ENCODE measurements around the gene MYO1E. TPM values are rescaled to one million over a fixed set of nuclear protein-coding genes. Genes with fewer than 3 reads are reported as not detected.

The MYO1E gene
- total and polyA plus RNA-seq, 2 of the 8 experiments (the other 6 are each of a cell fraction or from before 2014, with no cell fraction given) = 19.6 to 142 TPM

DNA sequence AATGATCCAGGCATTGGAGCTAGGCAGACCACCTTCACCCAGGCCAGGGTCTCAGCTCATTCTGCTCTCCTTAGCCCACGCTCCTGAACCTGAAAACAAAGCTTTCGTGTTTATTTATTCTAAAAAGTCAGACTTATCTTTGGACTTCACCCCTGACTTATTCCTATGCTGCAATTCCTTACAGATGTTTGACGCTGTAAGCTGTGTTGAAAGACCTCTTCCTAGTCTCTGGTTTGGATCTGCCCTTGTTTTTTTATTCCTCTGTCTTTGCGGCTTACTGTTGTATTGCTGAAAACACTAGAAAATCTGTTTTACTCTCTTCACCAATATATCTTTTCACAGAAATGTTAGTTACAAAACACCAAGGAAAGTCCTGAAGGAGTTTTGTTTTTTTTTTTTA is 206.5 kb downstream of the MYO1E start:
- no peaks in the 10 kb centered on the region; a peak in 2 of 7 replicates for H3K4me1 ChIP-seq (replicated peaks in 1 of 4; ENCODE audit: control insufficient read depth in 3 of 4, insufficient read depth in 4 of 4, low read length in 3 of 4)
- no peaks in the 10 kb centered on the region for H3K79me2 ChIP-seq (ENCODE audit: control insufficient read depth in 1 of 2, insufficient read depth in 2 of 2, low read length in 2 of 2)
- H3K9ac ChIP-seq (replicated peaks in 1 of 4; ENCODE audit: extremely low read depth in 1 of 4, low read depth in 3 of 4, low read length in 3 of 4) = no peak overlapping the region
- no peak overlapping the region for H4K5ac ChIP-seq (ENCODE audit: insufficient read length, low read depth, low read length)
- H4K91ac ChIP-seq (replicated peaks; ENCODE audit: insufficient read length, low read length) = peak overlapping the region; percentile 47
- H3K79me1 ChIP-seq (ENCODE audit: low read depth, low read length) = no peaks in the 10 kb centered on the region
- H2BK12ac ChIP-seq (ENCODE audit: low read depth, low read length) = no peak overlapping the region
- 70% methylated on average over 4 of the region's 4 CpGs; no CpG with 5 or more reads in 1 of the 2 experiments for WGBS, 2 experiments (ENCODE audit: extremely low coverage in 1 of 2, insufficient coverage in 1 of 2, insufficient read length in 1 of 2, insufficient replicate concordance in 2 of 2, low coverage in 1 of 2, low lambda C conversion rate in 2 of 2, missing lambda C conversion rate in 1 of 2)
- DNase-seq (ENCODE audit: low read depth in 1 of 2, low spot score in 2 of 2) (no peak), FAIRE-seq (no peak)
- no peak overlapping the region for H3K4me2 ChIP-seq (ENCODE audit: insufficient read depth in 1 of 2, low read depth in 2 of 2, low read length in 2 of 2)
- peak overlapping the region; percentile 77; the same call in 1 of the 2 replicates for H2BK5ac ChIP-seq (ENCODE audit: low read depth, low read length)
- H2AK5ac ChIP-seq (ENCODE audit: low read depth, low read length) = no peak overlapping the region
- no peak overlapping the region for H3K56ac ChIP-seq (replicated peaks; ENCODE audit: insufficient read length, low read depth, low read length)
- H4K8ac ChIP-seq (ENCODE audit: extremely low read depth, insufficient read depth, low read length) = no peak overlapping the region
- H3K23ac ChIP-seq (ENCODE audit: insufficient read length) = no peak overlapping the region
- no peaks in the 10 kb centered on the region for H3K23me2 ChIP-seq (ENCODE audit: low read depth, low read length)
- no peak overlapping the region for H2BK20ac ChIP-seq (ENCODE audit: low read length)
- no peaks in the 10 kb centered on the region for H3K27me3 ChIP-seq (replicated peaks in 1 of 4; ENCODE audit: control insufficient read depth in 3 of 4, extremely low read depth in 1 of 4, insufficient read depth in 3 of 4, low read length in 3 of 4)
- H2BK15ac ChIP-seq (ENCODE audit: low read length) = no peak overlapping the region
- no peak overlapping the region for H3K4me3 ChIP-seq (ENCODE audit: extremely low read depth in 1 of 4, insufficient read depth in 2 of 4, low read depth in 3 of 4, low read length in 4 of 4)
- H3K36me3 ChIP-seq (ENCODE audit: control insufficient read depth in 2 of 4, insufficient read depth in 4 of 4, low read length in 3 of 4) = peaks cover 0 to 30% (median 5%) of the 10 kb centered on the region in 4 experiments; a peak in 5 of 8 replicates
- no peak overlapping the region for H3K27ac ChIP-seq (ENCODE audit: low read depth, low read length)
- no peak overlapping the region for H3K4ac ChIP-seq (replicated peaks; ENCODE audit: insufficient read length, low read depth, low read length)
- H2BK120ac ChIP-seq (replicated peaks; ENCODE audit: low read depth, low read length) = no peak overlapping the region
- ChIA-PET CTCF (ENCODE audit: partially characterized antibody) (interaction anchor here (0.8 to 3.2 kb wide), 11 partner anchors 9 to 367 kb away, joined by 3 to 18 read pairs (median 4); no protein-coding TSS in a partner anchor), POLR2A (ENCODE audit: partially characterized antibody) (no interaction called here)
- H4K20me1 ChIP-seq (replicated peaks in 1 of 2; ENCODE audit: control insufficient read depth in 1 of 2, insufficient read depth in 2 of 2, low read length in 2 of 2) = no peaks in the 10 kb centered on the region
- no peak overlapping the region for H2AFZ ChIP-seq (ENCODE audit: low read length)
- no peak overlapping the region for H3K14ac ChIP-seq (ENCODE audit: insufficient read length)
- no peak overlapping the region for H3K18ac ChIP-seq (ENCODE audit: extremely low read depth, low read length)
- H3K9me3 ChIP-seq (ENCODE audit: insufficient read depth in 2 of 2, low read depth in 1 of 2, low read length in 1 of 2) = no peaks in the 10 kb centered on the region
- TF ChIP-seq GTF2F1 (IDR thresholded peaks at IDR 0.05; ENCODE audit: borderline replicate concordance, low read depth, low read length) (no peak), KDM5A (IDR thresholded peaks at IDR 0.05; ENCODE audit: low read length) (no peak), YY1 (IDR thresholded peaks at IDR 0.05; ENCODE audit: low read depth, low read length) (no peak), SIRT6 (IDR thresholded peaks at IDR 0.05; ENCODE audit: low read length) (no peak), GABPA (IDR thresholded peaks at IDR 0.05; ENCODE audit: borderline replicate concordance, insufficient read depth, low read length) (no peak), CEBPB (IDR thresholded peaks at IDR 0.05; ENCODE audit: low read depth, low read length) (no peak), TAF1 (IDR thresholded peaks at IDR 0.05; ENCODE audit: low read depth, low read length) (no peak), NRF1 (IDR thresholded peaks at IDR 0.05; ENCODE audit: low read depth, low read length) (no peak), POLR2A (IDR thresholded peaks at IDR 0.05; ENCODE audit: control extremely low read depth in 1 of 2, low read depth in 2 of 2, low read length in 2 of 2) (no peak), EP300 (IDR thresholded peaks at IDR 0.05; ENCODE audit: borderline replicate concordance in 1 of 2, low read depth in 2 of 2, low read length in 2 of 2) (no peak), EZH2 (IDR thresholded peaks at IDR 0.05; ENCODE audit: low read depth, low read length, severe bottlenecking) (no peak)
- TF ChIP-seq, protein P1, sequence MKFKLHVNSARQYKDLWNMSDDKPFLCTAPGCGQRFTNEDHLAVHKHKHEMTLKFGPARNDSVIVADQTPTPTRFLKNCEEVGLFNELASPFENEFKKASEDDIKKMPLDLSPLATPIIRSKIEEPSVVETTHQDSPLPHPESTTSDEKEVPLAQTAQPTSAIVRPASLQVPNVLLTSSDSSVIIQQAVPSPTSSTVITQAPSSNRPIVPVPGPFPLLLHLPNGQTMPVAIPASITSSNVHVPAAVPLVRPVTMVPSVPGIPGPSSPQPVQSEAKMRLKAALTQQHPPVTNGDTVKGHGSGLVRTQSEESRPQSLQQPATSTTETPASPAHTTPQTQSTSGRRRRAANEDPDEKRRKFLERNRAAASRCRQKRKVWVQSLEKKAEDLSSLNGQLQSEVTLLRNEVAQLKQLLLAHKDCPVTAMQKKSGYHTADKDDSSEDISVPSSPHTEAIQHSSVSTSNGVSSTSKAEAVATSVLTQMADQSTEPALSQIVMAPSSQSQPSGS (IDR thresholded peaks at IDR 0.05; ENCODE audit: low read length) = no peak
- TF ChIP-seq, protein P2, sequence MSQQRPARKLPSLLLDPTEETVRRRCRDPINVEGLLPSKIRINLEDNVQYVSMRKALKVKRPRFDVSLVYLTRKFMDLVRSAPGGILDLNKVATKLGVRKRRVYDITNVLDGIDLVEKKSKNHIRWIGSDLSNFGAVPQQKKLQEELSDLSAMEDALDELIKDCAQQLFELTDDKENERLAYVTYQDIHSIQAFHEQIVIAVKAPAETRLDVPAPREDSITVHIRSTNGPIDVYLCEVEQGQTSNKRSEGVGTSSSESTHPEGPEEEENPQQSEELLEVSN (IDR thresholded peaks at IDR 0.05) = no peak
